ELF-1 (cell line): ENCODE measurements around the gene TMEM38A.
A peak's percentile ranks its signal among the peaks of the same experiment; 100 is the strongest.
"Not testable (repeated sequence)": the region's sequence is repeated elsewhere in the genome, so short reads cannot be mapped to it uniquely, and the experiment has no call there.

Source experiments
- DNase-seq: peaks from one replicate; pipeline ENCODE4 v3.0.0-alpha.2; 2016; ENCODE audit warnings: low read depth, low spot score

Gene TMEM38A

DNA sequence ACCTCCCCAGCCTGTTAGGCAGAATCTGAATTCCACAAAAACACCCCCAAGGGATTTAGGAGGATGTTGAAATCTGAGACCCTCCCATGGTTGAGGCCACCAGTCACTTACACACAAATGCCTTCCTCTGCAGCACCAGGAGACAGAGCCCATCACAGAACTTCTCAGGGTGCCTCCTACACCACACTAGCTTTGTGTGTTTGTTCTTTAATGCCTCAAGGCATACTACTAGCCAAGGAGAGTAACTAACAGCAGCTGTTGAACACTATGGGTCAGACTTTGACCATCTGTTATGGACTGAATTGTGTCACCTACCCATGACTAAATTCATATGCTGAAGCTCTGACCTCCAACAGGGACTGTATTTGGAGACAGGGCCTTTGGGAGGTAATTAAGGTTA is 23.4 kb upstream of the TMEM38A start:
- DNase-seq, result peak; percentile 82

DNA sequence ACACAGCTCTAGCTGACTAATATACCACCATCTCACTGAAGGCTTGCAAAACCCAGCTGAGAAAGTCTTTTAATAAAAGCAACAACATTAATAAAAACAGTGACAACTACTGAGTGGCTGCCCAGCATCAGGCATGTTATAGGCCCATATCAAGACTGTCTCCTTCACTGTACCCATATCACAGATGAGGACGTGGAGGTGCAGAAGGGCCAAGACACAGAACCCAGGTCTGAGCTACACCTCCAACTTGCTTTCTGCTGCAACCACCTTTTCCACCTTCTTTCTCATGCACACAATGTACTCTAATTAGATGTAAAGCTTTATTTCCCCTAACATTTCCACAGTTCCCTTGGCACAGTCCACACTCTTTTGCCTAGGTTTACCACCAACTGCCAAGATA is 22.3 kb upstream of the TMEM38A start:
- DNase-seq, result no peak

DNA sequence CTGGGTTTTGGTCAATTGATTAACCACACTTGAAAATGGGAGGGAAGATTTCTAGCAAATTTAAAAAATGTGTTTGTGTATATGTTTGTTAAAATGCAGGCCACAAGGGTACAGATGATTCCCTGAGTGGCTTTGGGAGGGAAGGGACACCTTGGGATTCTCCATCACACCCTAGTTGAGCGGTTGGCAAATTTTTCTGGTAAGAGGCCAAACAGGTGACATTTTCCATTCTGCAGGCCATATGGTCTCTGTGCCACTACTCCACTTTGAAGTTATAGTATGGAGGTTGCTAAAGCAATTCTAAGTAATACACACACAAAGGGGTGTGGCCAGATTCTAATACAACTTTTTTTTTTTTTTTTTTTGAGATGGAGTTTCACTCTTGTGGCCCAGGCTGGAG is 20.0 kb upstream of the TMEM38A start:
- no peak for DNase-seq

GRCh38 chr19:16641695-16642094 is 19.2 kb upstream of the TMEM38A start:
- DNase-seq, result no peak

DNA sequence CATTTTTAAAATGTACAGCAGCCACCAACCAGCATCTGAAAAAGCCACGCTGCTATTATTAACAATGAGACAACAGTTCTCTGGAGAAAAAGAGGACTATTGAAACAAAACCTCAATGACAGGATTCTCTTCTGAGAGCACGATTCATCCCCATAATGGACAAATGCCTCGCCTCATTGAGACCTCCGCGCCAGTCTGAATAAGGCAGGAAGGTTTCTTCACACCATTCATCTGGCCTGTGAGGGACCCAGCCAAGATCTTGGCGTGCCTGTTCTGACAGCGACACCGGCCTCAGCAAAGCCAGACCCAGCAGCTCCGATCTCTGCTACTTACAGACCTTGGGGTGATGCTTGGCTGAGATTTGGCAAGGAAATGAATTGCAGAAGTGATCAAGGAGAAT is 15.8 kb upstream of the TMEM38A start:
- DNase-seq, result no peak

DNA sequence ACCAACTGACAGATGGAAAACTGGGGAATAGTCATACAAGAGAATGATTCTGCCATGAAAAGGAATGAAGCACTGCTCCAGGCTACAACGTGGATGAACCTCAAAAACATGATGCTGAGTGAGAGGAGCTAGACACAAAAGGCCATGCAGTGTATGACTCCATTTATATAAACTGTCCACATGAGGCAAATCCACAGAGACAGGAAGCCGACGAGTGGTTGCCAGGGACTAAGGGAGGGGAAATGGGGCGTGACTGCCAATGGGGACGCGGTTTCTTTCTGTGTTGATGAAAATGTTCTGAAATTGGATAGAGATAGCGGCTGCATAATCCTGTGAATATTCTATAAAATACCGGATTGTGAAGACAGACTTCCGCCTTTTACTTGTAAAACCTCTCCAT is 11.2 kb upstream of the TMEM38A start:
- no peak for DNase-seq

DNA sequence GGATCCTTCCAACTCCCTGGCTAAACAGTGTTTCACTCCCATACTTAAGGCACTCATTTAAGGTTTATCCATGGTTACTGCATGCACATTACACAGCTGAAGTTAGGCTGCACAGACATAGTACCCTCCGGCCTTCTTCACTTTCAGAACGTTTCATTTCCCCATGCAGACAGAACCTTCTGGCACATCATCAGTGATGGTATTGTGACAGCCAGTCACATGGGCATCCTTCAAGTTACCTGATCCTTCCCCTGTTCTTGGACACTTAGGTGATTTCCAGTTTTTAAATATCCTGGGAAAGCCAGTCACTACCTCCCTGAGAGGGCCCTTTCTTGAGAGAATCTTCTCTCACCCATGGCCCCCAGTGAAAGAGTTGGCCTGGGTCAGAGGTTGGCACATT is 10.1 kb upstream of the TMEM38A start:
- no peak for DNase-seq

DNA sequence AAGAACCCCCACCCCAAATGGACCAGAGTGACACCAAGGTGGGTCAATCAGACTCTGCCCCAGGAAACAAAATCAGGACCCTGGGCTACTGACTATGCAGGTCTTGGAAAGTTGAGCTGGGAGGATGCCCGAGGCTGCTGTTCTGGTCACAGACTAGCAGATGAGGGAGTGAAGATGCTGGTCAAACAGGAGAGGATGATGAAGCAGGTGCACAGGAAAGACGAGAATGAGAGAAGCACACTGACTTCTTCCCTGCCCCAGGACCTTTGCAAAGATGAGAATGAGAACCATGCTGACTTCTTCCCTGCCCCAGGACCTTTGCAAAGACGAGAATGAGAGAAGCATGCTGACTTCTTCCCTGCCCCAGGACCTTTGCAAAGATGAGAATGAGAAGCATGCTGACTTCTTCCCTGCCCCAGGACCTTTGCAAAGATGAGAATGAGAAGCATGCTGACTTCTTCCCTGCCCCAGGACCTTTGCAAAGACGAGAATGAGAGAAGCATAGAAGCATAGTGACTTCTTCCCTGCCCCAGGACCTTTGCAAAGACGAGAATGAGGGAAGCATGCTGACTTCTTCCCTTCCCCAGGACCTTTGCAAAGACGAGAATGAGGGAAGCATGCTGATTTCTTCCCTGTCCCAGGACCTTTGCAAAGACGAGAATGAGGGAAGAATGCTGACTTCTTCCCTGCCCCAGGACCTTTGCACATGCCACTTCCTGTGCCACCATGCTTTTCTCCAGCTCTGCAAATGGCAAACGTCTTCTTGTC is 9.3 kb upstream of the TMEM38A start:
- DNase-seq, result not testable (repeated sequence)

GRCh38 chr19:16652854-16653253 is 8.1 kb upstream of the TMEM38A start:
- no peak for DNase-seq

- peak; percentile 15 for DNase-seq
Observed at GRCh38 chr19:16654140-16654539, 6.8 kb upstream of the TMEM38A start.

- no peak for DNase-seq
Observed at GRCh38 chr19:16654627-16655026, 6.3 kb upstream of the TMEM38A start.

GRCh38 chr19:16655727-16656126 is 5.2 kb upstream of the TMEM38A start:
- DNase-seq, result no peak

DNA sequence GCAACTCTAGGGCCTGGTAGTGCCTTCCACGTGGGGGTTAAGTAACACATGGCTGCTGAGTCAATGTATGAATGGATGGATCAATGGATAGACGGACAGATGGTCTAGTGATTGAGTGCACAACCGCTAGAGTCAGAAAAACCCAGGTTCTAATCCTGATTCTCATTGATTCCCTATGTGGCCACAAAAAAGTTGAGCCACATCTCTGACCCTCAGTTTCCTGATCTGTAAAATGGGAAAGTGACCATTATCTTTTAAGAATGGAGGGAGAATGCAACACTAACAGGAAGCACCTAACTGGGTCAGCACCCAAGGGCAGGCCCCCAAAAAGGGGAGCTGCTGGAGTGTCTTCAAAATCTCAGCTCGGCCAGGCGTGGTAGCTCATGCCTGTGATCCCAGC is 3.6 kb upstream of the TMEM38A start:
- no peak for DNase-seq

DNA sequence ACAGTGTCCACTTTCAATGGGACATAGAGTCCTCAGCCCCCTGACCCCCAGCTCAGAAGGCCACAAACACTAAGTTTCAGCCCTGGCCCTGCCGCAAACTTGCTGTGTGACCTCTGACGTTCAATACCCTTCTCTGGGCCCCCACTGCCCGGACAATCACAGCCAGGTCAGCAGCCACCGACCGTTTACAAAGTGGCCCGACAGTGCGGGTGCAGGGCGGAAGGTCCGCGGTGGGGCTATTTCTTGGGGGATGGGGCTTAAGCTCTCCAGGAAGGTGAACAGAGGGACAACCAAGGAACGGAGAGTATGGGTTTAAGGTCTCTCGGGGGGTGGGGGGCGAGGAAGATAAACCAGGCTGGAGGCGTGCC is 1.5 kb upstream of the TMEM38A start:
- no peak for DNase-seq

GRCh38 chr19:16659832-16660708 is 869 bp upstream of the TMEM38A start, which contains the start of gene SMIM7:
Gene SMIM7 (minus strand): TSS chr19:16660144. CDS start chr19:16660110, 34 bp downstream.
- peak; percentile 99 for DNase-seq

GRCh38 chr19:16661480-16662034 is 618 bp downstream of the TMEM38A start:
- peak; percentile 4 for DNase-seq

DNA sequence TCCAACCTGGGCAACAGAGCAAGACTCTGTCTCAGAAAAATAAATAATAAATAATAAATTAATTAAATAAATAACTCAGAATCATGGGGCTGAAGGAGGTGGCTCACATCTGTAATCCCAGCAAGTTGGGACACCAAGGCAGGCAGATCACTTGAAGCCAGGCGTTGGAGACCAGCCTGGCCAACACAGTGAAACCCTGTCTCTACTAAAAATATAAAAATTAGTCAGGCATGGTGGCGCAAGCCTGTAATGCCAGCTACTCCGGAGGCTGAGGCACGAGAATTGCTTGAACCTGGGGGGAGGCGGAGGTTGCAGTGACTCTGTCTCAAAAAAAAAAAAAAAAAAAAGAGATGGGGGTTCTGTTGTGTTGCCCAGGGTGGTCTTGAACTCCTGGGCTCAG is 7.2 kb downstream of the TMEM38A start:
- no peak for DNase-seq

DNA sequence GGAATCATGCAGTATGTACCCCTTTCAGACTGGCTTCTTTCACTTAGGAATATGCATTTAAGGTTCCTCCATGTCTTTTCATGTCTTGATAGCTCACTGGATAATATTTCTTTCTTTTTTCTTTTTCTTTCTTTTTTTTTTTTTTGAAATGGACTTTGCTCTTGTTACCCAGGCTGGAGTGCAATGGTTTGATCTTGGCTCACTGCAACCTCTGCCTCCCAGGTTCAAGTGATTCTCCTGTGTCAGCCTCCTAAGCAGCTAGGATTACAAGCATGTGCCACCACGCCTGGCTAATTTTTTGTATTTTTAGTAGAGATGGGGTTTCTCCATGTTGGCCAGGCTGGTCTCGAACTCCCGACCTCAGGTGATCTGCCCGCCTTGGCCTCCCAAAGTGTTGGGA is 7.8 kb downstream of the TMEM38A start:
- DNase-seq, result not testable (repeated sequence)

GRCh38 chr19:16670291-16670690 is 9.4 kb downstream of the TMEM38A start:
- no peak for DNase-seq

GRCh38 chr19:16671652-16672274 is 10.8 kb downstream of the TMEM38A start:
- no peak for DNase-seq

DNA sequence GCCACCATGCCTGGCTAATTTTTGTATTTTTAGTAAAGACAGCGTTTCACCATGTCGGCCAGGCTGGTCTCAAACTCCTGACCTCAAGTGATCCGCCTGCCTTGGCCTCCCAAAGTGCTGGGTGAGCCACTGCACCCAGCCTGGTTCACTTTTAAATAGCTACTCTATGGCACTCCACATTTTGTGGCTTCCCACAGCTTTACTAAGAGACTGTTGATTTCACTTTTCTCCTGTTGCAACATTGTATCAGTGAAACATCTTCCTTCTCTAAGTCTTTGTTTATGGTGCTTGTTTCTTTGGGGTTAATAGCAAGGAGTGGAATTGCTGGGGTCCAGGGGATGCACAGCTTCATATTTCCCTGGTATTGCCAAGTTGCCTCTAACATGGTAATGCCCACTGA is 12.3 kb downstream of the TMEM38A start:
- no peak for DNase-seq

- not testable (repeated sequence) for DNase-seq
Observed at GRCh38 chr19:16673839-16674238, 12.9 kb downstream of the TMEM38A start.
